DMS53 (cell line): ENCODE results near the gene TBC1D10A.
"Not testable (repeated sequence)": the region's sequence is repeated elsewhere in the genome, so short reads cannot be mapped to it uniquely, and the experiment has no call there.

Source experiments
- DNase-seq: peaks from one replicate; lab custom pipeline; 2025; lab: John Stamatoyannopoulos, UW

The TBC1D10A gene

DNA sequence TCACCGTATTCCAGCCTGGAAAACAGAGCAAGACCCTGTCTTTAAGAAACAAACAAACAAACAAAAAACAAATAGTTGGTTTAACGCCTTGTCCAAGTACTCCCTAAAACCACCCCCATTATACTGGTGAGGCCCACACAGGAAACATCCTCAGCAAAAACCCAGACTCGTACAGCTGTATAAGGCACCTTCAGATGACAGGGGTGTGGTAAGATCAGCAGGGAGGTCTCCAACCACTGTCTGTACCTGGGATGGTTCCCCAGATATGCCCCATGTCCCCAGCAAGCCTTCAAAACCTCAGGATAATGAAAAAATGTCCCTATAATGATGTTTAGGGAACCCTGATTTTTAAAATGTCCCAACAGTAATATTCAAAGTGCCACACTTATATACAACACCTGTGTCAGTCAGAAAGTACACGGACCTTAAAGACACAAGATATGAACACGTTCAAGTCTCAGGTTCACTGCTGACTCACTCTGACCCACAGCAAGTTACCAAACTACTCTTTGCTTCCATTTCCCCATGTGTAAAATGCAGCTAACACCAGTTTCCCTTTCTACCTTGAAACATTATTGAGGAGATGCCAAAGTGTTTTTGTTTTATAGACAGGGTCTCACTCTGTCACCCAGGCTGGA, 20.6 kb upstream of the TBC1D10A start:
- no peak for DNase-seq

DNA sequence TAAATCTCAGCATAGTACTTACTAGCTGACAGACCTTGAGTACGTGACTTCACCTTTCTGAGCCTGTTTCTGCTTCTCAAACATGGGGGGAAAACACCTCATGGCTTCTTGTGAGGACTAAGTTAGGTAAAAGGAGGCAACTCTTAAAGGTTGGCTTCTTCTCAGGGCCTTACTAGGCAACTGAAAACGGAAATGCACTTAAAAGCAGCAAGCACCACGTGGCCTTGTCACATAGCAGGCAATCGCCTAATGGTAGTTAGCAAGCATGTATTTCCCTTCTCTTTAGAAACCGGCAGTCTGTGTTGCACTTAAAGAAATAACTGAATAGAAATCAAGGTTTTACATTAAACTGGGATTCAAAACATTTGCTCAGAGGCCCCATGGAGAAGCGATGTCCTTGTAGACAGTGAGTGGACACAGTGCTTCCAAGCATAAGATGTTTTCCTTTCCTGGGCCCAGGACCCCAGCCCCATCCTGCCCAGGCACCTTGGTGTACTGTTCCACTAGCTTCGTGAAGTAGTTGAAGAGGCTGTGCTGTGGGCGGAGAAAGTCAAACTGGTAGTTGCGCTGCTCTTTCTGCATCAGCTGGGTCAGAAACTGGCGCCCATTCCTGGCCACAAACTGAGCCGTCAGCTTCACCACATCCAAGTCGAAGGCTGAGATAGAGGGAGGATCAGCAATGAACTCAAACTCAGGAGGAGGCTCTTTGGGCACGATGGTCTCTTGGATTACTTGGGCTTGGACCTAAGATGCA, 17.9 kb upstream of the TBC1D10A start:
- no peak for DNase-seq

DNA sequence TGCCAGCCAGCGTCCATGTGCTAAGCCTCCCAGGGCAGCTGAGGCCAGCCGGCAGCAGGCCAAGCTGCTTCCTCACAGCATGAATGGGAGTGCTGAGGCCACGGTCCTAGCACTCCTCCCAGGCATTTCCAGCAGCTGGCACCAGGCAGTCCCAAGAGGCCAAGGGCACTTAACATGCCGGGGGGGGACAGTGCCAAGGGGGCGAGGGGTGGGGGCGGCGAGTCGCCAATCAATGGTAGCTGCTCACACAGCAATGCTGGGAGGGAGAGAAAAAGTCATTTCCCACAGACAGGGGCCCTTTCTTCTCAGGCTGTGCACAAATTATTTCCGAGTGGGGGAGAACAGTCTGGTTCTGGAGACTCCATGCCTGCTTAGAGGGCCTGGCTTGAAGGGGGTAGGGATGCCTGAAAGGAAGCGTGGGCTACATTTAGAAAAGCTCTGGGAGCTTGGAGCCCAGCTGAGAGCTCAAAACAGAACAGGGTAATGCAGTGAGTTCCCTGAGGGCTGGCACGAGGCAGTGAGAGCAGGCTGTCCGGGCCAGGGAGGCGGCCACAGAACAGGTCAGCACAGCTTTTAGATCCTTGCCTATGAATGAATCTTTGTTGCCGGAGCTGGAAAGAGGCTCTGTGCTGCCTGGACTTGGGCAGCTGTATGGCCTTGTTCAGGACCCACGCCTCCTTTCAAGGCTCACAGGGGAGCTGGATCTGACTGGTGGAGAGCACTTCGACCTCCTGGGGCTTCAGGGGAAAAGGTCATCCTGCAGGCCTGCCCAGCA, 14.4 kb upstream of the TBC1D10A start:
- no peak for DNase-seq

DNA sequence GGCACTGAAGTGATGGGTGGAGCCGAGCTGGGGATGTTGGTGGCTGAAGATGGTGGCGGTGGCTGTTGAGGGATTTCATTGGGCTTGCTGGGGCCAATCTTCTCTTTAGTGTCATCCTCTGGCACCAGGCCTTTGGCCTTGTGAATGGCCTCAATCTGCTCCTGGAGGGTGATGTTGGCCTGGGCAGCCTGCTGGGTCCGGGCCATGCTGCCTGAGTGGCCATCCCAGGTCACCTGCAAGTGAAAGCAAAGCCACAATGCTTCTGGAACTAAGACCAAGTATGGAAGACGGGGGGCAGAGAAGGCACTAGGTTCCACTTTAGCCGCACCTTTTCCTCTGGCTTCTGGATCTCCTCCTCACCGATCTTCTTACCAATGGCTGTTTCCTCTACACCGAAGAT, 12.1 kb upstream of the TBC1D10A start:
- DNase-seq: no peak

DNA sequence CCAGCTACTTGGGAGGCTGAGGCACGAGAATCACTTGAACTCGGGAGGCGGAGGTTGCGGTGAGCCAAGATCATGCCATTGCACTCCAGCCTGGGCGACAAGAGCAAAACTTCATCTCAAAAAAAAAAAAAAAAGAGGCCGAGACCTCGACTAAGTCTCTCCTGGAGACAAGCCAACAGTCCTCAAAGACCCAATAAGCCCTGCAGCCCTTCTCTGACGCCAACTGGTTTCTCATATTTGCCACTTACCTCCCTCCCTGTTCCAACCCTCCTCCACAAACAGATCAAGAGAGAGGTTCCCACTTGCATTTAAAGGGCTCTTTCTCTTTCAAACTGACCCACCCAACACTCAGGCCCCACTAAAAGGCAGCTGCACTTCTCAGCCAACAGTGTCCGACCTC, 11.6 kb upstream of the TBC1D10A start:
- not testable (repeated sequence) for DNase-seq

DNA sequence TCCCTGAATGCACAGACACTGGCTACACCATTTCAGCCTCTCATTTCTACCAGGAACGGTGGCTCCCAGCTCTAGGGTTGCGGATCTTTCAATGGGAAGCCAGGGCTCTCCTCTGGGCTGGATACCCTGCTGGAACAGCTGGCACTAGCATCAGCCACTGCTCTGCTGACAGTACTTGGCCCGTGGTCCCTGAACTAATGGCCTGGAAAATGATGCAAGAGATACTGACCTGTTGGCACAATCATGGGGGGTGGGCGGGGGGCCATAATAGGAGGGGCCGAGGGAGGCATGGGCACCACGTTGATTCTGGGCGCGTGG, 10.7 kb upstream of the TBC1D10A start:
- DNase-seq: no peak

DNA sequence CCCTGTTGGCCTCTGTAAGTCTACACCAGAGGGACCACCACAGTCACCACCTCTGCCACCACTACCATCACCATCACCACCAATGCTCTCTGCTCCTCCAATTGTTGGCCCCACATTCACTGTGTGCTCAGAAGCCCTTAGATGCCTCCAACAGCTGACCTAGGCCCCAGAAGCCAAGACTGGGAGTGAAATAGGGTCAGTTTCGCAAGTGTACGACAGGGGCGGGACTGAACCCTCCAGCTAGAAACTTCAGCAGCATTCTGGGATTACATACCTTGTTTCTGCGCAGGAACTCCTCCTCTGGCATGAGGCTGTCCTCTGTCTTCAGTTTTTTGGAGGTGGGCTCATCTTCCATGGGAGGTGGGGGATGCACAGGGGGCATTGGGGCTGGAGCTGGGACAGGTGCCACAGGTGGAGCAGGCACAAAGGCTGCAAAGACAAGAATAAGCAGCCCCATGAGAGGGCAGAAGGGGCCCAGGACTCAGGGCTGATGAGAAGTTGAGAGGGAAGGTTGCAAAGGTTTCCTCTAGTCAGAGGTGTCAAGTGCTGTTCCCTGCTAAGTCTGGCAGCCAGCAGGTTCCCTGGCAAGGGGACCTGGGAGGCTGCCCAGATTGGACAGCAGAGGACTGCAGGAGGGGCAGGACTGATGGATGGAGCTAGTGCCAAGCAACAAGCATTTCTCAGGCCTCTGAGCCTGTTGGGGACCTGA, 10.2 kb upstream of the TBC1D10A start:
- no peak for DNase-seq

DNA sequence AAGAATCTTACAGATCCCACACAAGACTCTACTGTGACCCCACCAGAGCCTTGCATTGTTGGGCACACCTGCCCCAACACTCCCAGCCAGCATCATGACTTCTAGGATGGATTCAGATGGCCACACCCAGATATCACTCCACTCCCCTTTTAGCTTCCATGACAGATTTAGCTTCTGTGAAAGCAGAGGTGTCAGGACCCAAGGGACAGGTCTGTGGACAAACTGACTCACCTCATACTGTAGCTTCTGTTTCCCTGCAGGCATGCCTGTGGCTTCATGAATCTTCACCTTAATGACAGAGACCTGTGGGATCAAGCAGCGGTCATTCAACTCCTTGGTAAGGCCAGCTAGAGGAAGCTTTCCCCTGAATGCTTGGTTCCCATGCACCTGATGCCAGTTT, 8.5 kb upstream of the TBC1D10A start:
- no peak for DNase-seq

DNA sequence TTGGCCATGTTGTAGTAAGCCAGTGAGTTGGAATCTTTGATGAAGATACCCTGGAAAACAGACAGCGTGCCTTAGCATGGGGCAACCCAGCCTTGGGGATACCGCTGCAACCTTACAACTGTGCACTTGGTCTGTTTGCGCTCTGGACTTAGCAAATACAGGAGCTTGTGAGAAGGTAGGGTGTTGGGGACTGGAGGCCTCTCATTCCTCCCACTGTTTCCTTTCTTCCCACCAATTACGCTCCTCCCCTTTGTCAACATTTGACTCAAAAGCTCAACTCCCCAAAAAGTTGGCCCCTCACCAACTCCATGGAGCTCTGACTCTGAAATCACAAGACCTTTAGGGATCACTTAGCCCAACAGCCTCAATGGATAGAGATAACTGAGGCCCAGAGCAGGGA, 7.9 kb upstream of the TBC1D10A start:
- no peak for DNase-seq

DNA sequence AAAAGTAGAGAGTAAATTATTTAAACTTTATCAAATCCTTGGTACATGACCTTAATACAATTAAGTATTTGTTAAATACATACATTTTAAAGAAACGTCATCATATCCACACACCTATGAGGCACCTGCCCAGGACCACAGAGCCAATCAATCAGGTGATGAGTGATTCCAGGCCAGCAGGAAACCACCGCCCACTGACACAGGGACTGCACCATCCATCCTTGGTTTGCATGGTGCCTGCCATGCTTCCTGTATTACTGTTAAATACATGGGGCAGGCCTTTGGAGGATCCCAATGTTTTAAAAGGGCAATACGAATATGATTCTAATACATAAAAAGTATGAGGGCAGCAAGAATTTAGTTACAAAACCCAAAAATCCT, 7.0 kb upstream of the TBC1D10A start:
- no peak for DNase-seq

DNA sequence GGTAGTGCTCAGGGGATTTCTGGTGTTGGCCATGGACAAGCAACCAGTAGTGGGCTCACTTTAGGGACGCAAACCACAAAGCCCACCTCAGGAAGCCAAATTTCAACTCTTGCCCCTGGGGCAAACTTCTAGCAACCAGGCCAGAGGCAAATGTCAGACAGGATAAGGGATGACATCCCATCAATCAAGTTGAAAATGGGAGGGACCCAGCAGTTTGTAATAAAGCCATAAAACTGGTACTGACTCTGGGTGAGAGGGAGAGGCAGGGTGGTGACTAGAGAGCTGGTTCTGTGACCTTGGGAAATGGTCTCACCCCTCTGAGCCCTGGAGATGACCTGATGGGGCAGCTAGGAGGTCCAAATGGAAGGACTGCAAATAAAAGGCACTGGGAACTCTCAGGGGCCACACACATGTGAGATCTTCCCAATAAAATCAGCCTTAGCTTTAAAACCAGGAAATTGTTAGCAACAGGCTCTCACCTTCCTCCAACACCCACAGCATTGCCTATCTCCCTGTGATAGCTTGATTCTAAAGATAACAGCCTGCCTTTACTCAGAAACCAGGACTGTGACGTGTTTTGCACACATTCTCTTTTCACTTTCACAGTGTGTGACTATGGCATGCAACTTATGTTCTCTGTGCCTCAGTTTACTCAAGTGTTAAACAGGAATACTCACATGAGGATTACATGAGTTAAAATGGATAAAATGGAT, 6.4 kb upstream of the TBC1D10A start:
- no peak for DNase-seq

DNA sequence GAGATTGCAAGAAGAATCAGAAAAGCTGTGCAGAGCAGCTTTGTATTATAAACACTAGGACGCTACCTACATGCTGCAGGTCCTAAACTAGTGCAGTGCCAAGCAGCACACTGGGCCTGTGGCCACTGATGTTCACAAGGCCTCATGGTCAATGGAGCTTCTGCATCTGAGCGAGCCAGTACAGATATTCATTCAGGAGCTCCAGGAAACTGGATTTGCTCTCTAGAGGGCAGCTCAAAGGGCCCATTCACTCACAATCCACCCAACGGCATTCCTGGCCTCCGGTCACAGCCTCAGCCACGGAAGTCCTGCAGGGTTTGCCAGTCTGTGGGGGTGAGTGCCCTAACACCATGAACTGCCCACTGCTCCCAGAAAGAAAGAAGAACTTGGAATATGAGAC, 5.8 kb upstream of the TBC1D10A start:
- DNase-seq: no peak

DNA sequence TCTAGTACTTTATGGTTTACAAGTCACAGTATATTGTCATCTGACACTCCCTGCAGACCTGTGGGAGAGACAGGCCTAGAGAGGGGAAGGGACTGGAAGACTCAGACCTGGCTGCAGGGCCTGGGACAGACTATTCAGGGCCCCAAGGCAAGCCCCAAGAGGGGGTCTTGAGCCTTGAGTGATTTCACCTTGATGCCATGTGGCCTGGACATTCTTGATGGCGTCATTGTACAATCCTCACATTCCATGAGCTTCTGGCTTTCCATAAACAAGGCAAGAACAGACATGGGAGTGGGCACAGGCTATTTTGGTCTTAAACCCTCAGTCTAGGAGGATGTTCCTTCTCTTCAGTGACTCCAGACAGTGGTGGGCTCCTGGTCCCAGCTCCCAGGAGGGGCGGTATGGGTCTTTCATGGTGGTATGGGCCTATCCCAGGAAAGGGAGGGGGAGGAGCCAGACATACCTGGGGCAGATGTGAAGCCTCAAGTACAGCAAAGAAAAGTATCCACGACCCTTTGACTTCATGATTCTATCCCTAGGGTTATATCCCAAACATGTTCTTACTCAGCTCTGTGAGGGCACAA, 1.8 kb upstream of the TBC1D10A start:
- no peak for DNase-seq

DNA sequence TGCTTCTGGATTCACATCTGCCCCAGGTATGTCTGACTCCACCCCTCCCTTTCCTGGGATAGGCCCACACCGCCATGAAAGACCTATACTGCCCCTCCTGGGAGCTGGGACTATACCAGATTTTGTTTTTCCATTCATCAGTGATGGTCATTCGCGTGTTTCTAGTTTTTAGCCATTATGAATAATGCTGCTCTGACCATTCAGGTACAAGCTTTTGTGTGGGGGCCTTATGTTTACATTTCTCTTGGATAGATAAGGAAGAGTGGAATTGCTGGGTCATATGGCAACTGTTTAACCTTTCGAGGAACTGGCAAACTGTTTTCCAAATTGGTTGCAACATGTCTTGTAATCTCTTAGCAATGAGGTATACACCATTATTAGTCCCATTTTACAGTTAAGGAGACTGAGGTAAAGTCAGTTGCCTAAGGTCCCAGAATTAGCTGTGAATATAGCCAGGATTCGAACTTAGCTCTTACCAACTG, 1.2 kb upstream of the TBC1D10A start:
- DNase-seq: peak; percentile 41

DNA sequence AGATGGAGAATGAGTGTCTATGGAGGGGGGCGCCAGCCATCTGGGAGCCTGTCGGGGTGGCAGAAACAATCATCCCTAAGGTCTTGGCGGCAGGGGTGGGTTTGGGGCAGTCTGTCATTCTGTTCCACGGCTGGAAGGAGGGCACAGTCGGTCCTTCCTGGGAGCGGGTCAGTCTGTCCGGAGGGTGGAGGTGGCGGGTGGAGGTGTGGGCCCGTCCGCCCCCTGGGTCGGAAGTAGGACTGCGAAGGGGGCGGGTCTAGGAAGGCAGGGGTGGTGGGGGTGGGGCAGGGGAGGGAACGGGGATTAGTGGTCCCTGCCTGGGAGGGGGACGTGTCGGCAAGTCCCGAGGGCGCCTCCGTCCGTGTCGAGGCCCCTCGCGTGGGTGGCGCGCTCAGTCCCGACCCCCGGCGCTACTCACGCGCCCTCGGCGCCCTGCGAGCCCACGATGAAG, 461 bp downstream of the TBC1D10A start:
- peak; percentile 30 for DNase-seq

DNA sequence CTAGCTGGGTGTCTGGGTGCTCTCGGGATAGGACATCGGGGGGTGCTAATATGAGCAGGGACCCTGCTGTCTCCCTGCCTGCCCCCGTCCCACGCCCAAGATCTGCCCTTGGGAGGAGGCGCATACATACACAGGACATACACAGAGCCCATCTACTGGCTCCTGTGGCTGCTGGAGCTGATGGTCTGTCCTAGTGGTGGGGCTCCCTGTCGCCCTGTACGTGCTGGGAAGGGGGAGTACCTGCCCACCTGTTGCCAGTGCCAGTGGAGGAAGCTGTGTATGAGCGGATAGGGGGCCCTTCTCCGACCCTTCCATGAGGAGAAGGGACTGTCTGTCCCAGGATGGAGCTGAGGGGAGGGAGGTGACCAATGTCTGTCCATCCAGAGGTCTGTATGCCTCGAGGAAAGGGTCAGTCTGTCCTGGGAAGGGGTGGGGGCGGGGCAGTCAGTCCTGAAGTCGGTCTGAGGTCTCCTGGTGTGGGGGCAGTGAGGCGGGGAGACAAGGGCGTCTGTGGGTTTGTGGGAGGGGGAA, 952 bp downstream of the TBC1D10A start:
- DNase-seq: no peak

DNA sequence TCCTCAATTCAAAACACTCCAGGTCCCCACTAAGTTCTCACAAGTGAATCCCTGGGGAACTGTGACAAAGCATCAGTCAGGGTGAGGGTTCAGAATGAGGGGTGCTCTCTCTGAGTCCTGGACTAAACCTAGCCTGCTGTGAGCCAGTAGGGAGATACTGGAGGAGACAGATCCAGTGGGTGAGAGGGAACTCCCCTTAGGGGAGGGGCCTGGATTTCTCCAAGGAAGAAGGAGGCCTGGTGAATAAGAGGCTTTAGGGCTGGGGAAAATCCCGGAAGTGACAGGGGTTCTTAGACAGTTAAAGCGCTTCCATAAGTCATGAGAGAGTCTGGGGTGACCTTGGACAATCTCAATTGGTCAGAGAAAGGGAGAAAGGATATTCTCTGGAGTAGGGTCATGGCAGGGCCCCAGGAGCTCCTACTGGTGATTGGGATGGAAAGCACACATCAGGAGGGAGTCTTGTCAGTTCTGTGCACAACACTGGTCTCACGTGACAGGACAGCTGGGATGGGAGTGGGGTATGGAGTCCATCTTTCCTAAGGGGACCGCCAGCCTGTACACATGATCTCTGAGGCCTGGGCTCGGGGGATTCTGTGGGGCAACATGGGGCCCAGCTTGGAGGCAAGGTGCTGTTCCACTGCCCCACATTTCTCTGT, 1.5 kb downstream of the TBC1D10A start:
- DNase-seq: no peak

DNA sequence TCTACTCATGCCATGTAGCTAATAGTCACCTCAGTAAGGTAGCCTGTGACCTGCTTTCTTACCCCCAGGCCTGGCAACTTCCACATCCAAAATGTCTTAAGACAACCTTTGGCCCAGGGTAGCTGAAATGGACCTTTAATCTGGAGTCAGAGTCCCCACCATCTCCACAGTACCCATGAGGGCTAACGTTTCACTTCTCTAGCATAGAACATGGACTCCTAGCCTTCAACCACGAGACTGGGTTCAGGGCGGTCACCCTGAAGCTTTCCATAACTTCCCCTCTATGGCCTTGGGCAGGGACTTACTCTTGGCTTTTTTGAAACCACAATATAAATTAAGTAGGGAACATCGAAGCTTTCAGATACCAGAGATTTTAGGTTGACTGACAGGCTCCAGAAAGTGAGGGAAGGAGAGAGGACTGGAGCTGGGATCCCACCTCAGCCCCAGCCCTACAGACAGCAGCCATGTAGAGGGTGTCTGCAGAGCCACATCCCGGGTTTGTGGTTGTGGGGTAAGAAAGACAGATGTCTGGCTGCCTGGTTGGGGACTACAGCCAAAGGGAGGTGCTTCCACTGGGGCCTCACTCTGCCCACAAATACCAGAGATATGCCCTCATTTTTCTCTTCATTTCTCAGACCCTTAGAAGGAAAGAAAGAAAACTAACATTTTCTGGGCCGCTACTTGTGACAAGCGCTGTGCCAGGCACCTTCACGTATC, 2.6 kb downstream of the TBC1D10A start:
- no peak for DNase-seq

DNA sequence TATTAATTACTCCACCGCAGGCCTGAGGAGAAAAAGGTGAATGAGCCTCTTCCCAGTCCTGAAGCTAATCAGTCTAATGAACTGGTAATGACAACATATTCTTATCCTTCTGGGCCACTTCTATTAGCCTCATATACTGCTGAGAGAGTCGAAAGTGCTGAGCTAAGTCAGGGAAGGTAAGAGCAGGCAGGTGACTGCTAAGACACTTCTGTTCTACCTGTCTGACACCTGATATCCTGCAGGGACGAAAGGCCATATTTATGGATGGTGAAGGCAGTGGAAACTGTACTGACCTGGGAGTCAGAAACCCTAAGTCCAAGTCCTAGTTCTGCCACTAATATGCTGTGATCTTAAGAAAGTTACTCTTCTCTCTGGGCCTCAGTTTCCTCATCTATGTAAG, 3.5 kb downstream of the TBC1D10A start:
- no peak for DNase-seq

DNA sequence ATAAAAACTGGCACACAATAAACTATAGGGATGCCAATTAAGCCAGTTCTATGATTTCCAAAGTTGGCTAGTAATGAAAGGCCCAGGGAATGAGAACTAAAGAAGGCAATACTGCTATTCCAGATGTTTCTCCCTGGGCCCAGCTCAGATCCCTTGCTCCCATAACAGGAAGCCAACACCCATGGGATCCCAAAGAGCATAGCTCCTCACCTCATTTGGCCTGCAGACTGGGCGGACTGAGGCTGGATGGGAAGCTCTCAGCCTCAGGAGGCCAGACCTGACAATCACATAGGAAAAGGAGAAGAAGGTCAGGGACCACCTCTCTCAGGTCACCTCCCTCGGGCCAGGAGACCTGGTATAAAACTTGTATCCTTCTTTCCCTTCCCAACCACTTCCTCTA, 5.3 kb downstream of the TBC1D10A start:
- DNase-seq: no peak
